GM10266 (cell line): ENCODE measurements around the gene STX7.

Source experiments
- DNase-seq: peaks from one replicate; pipeline ENCODE4 v3.0.0; 2012; ENCODE audit errors: extremely low spot score
- TF ChIP-seq, protein P1 (sequence below): IDR thresholded peaks from 2 replicates; pipeline ENCODE4 v1.5.1; 2012; ENCODE audit warnings: mild to moderate bottlenecking, low read depth; ENCODE audit not compliant: control insufficient read depth, insufficient read depth; ENCODE audit errors: missing control alignments

The STX7 gene

DNA sequence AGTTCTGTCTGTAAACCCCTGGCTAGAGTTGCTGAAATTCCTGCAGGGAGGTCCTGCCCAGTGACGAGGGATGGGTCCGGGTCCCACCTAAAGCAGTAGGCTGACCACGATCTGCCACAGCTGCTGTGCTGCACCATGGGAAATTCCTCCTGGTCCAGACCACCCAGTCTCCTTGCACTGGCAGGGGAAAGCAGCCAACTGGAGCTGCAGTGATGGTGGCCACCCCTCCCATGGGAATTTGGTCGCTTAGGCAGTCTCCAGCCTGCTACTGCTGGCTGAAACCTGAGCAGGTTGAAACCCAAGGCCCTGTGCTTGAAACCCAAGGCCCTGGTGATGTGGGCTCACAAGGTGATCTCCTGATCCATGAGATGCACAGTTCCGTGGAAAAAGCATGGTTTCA is 87.7 kb downstream of the STX7 start:
- TF ChIP-seq, protein P1, sequence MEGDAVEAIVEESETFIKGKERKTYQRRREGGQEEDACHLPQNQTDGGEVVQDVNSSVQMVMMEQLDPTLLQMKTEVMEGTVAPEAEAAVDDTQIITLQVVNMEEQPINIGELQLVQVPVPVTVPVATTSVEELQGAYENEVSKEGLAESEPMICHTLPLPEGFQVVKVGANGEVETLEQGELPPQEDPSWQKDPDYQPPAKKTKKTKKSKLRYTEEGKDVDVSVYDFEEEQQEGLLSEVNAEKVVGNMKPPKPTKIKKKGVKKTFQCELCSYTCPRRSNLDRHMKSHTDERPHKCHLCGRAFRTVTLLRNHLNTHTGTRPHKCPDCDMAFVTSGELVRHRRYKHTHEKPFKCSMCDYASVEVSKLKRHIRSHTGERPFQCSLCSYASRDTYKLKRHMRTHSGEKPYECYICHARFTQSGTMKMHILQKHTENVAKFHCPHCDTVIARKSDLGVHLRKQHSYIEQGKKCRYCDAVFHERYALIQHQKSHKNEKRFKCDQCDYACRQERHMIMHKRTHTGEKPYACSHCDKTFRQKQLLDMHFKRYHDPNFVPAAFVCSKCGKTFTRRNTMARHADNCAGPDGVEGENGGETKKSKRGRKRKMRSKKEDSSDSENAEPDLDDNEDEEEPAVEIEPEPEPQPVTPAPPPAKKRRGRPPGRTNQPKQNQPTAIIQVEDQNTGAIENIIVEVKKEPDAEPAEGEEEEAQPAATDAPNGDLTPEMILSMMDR = no peak
- DNase-seq = no peak

DNA sequence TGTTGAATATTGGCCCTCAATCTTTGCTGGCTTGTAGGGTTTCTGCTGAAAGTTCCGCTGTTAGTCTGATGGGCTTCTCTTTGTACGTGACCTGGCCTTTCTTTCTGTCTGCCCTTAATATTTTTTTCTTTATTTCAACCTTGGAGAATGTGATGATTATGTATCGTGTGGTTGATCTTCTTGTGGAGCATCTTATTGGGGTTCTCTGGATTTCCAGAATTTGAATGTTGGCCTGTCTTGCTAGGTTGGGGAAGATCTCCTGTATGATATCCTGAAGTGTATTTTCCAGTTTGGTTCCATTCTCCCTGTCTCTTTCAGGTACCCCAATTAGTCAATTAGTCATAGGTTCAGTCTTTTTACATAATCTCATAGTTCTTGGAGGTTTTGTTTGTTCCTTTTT is 89.1 kb downstream of the STX7 start:
- DNase-seq = no peak
- TF ChIP-seq, protein P1 = no peak

DNA sequence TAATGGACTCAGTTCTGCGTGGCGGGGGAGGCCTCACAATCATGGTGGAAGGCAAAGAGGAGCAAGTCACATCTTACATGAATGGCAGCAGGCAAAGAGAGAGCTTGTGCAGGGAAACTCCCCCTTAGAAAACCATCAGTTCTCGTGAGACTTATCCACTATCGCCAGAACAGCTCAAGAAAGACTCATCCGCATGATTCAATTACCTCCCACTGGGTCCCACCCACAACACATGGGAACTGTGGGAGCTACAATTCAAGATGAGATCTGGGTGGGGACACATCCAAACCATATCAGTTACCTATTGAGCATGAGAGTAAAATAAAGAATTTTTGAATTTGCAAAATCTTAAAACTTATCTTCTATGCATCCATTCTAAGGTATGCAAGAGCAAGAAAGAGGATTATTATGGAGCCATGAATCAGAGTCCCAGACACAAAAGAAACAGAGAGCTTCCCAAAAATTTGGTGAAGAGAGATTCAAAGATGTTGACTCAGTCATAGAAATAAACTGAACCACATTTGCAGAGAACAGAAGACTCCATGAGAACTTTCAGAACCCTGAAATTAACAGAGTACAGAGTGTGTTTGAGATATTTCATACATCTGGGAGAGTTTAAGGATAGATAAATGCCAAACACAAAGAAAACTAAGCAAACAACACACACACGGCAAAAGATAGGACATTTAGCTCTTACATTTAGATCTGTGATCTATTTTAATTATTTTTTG is 94.5 kb downstream of the STX7 start:
- DNase-seq = no peak
- TF ChIP-seq, protein P1 = no peak

DNA sequence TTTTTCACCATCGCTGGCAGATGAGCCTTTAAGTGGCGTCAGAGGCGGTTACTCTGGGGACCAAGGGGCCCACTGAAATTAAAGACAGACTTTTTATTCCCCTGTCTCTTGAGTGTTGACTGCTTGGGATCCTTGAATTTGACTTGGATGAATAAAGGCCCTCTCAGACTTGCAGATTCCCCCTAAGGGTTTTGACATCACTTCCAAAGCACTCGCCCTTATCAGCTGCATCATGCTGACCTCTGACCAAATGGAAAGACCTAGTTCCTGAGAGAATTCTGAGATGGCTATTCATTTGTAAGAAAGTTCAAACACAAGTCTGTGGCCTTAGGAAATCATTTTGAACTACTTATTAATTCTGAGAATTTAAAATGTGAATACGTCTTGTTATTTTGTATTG is 98.2 kb downstream of the STX7 start:
- no peak for DNase-seq
- TF ChIP-seq, protein P1 = no peak

DNA sequence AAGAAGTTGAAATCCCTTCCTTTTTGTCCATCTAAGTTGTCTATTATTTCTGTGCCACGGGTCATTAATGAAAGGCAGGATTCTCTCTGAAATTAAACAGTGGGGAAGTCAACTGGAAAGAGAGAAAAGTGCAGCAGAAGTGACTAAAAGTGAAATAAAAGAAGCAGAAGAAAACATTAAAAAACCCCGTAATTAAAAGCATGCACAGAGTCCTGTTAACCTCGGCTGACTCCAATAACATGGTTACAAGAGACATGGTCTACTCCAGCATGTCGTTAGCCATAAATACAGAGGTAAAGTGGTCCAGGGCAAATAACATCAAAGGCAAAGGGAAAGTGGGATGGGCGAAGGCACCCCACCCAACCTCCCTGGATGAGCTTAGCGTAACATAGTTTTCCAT is 98.6 kb downstream of the STX7 start:
- DNase-seq = no peak
- TF ChIP-seq, protein P1 = no peak

DNA sequence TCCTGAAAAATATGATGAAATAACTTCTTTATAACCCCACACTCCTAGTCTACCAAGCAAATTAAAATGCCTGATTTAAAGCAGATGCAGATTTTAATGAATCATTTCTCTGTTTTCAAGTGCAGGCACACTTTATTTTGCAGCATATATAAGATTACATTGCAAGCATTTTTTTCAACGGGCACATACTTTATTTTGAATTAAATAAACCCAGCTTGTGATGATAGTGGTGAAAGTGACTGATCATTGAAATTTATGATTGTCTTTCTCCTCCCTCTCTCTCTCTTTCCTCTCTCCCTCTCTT is 99.5 kb downstream of the STX7 start:
- no peak for DNase-seq
- TF ChIP-seq, protein P1 = no peak

DNA sequence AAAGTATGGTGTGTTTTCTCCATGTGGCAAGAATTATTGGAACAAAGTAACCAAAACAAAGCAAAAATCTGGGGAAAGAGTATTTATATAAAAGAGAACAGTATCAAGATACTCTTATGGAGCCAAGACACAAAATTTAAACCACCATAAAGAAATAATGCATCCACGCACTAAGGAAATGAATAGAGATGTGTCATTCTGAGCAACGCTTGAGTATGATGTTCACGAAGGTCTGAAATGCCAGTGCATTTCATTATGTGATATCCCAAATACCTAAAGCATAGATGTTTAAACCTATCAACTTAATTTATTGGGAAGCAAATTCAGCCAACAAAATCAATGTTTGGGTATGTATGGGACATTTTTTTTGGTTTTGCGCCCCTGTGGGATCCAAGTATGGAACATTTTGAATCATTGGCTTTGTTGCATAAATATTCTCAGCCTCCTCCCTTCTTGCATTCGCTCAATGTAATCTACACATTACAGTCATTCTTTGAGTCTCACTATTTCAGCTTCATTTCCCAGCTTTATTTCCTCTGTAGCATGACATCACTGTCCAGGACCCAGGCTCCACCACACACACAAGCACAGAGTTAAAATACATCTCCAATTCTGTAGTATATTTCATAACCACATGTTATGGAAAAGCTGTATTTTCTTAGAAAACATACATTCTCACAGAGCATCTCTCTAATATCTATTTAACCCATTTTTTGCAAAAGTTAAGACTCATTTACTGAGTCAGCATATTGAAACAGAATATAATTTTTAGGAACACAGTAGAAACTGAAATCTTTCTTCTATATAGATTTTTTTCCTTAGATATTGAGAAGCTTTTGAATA is 100.0 kb downstream of the STX7 start:
- no peak for DNase-seq
- TF ChIP-seq, protein P1 = no peak
